Hepatocyte (in vitro differentiated cells): ENCODE measurements around the gene NHERF2. TPM values are rescaled to one million over a fixed set of nuclear protein-coding genes. Genes with fewer than 3 reads are reported as not detected.

Source experiments
- DNase-seq: peaks from one replicate; pipeline ENCODE4 v3.0.0-alpha.2; 2016; ENCODE audit warnings: low spot score
- H2AFZ ChIP-seq: fragments of 200-600 bp; sonication (generic); 2 replicates; pipeline ENCODE4 v1.6.0; 2016; ENCODE audit warnings: antibody characterized with exemption, mild to moderate bottlenecking
- H3K27ac ChIP-seq: fragments of 200-600 bp; sonication (generic); 2 replicates; pipeline ENCODE4 v1.5.1; 2016; ENCODE audit warnings: mild to moderate bottlenecking
- H3K27me3 ChIP-seq: fragments of 200-600 bp; sonication (generic); 2 replicates; pipeline ENCODE4 v1.6.1; 2016
- H3K36me3 ChIP-seq: fragments of 200-600 bp; sonication (generic); replicated peaks from 2 replicates; pipeline ENCODE4 v1.5.1; 2016; ENCODE audit warnings: low read depth; ENCODE audit not compliant: insufficient read depth
- H3K4me1 ChIP-seq: fragments of 200-600 bp; sonication (generic); 2 replicates; pipeline ENCODE4 v1.5.1; 2016; ENCODE audit warnings: mild to moderate bottlenecking, moderate library complexity; ENCODE audit not compliant: insufficient read depth
- H3K4me2 ChIP-seq: fragments of 200-600 bp; sonication (generic); 2 replicates; pipeline ENCODE4 v1.6.0; 2016
- H3K4me3 ChIP-seq: fragments of 200-600 bp; sonication (generic); 2 replicates; pipeline ENCODE4 v1.5.1; 2016; ENCODE audit warnings: mild to moderate bottlenecking
- H3K79me2 ChIP-seq: fragments of 200-600 bp; sonication (generic); 2 replicates; pipeline ENCODE4 v1.6.0; 2017; ENCODE audit warnings: mild to moderate bottlenecking
- H3K9me2 ChIP-seq: fragments of 200-600 bp; sonication (generic); replicated peaks from 2 replicates; pipeline ENCODE4 v1.6.0; 2017; ENCODE audit warnings: mild to moderate bottlenecking; ENCODE audit not compliant: insufficient read depth
- H3K9me3 ChIP-seq: fragments of 200-600 bp; sonication (generic); 2 replicates; pipeline ENCODE4 v1.5.1; 2016; ENCODE audit warnings: low read depth, mild to moderate bottlenecking
- H4K20me1 ChIP-seq: fragments of 200-600 bp; sonication (generic); 2 replicates; pipeline ENCODE4 v1.6.0; 2016; ENCODE audit warnings: mild to moderate bottlenecking; ENCODE audit not compliant: insufficient read depth, poor library complexity, severe bottlenecking
- CTCF ChIP-seq: fragments of 200-600 bp; sonication (generic); IDR thresholded peaks from 2 replicates; pipeline ENCODE4 v1.5.1; 2016; ENCODE audit warnings: antibody characterized with exemption, mild to moderate bottlenecking; ENCODE audit not compliant: poor library complexity
- EZH2 ChIP-seq: fragments of 200-600 bp; sonication (generic); IDR thresholded peaks from 2 replicates; pipeline ENCODE4 v1.6.1; 2016; ENCODE audit warnings: antibody characterized with exemption, mild to moderate bottlenecking, borderline replicate concordance
- EZH2phosphoT487 ChIP-seq: fragments of 200-600 bp; sonication (generic); IDR thresholded peaks from one replicate; pipeline ENCODE4 v1.6.1; 2018; ENCODE audit warnings: antibody characterized with exemption, mild to moderate bottlenecking, low read depth, moderate library complexity; ENCODE audit not compliant: unreplicated experiment, severe bottlenecking
- WGBS: methylation state at CpG from one replicate; pipeline ENCODE4 v1.1.6; 2016; ENCODE audit warnings: low lambda C conversion rate; ENCODE audit errors: missing lambda C conversion rate; 5-methylcytosine and 5-hydroxymethylcytosine counted together
- polyA plus RNA-seq: library from polyadenylated mRNA; unstranded; fragments of >200 nt; fragmentation: Nextera tagmentation; extraction: Ambion mirVana; gene quantifications from 2 replicates; pipeline ENCODE4 v1.2.1, GENCODE V29; 2016
- total RNA-seq: library from RNA; depleted of rRNA; stranded (reverse); fragments of >200 nt; gene quantifications from 2 replicates; pipeline ENCODE4 v1.2.3, GENCODE V29; 2014

NHERF2 gene
- total and polyA plus RNA-seq, 2 experiments from 2014 or later: 29.6 to 43.8 TPM

- no peaks in the 10 kb centered on the region for H3K4me1 ChIP-seq
- DNase-seq: no peak
- H3K4me2 ChIP-seq: no peak overlapping the region
- H3K36me3 ChIP-seq: no peaks in the 10 kb centered on the region
- no peak overlapping the region for H2AFZ ChIP-seq
- 97% methylated on average over 27 of the region's 28 CpGs for WGBS
- H3K27ac ChIP-seq: no peak overlapping the region
- no peak for TF ChIP-seq EZH2phosphoT487
- no peak for TF ChIP-seq CTCF
- no peak for TF ChIP-seq EZH2
- no peaks in the 10 kb centered on the region for H3K79me2 ChIP-seq
- H4K20me1 ChIP-seq: no peaks in the 10 kb centered on the region
- no peaks in the 10 kb centered on the region for H3K9me2 ChIP-seq
- no peaks in the 10 kb centered on the region for H3K9me3 ChIP-seq
- no peaks in the 10 kb centered on the region for H3K27me3 ChIP-seq
- H3K4me3 ChIP-seq: no peak overlapping the region
Observed at GRCh38 chr16:2062801-2063200, 36.1 kb downstream of the NHERF2 start.

GRCh38 chr16:2063861-2064260, 37.2 kb downstream of the NHERF2 start:
- 98% methylated on average over 24 of the region's 25 CpGs for WGBS
- no peaks in the 10 kb centered on the region for H3K9me3 ChIP-seq
- H3K36me3 ChIP-seq: no peaks in the 10 kb centered on the region
- no peak for DNase-seq
- H3K79me2 ChIP-seq: no peaks in the 10 kb centered on the region
- no peak overlapping the region for H2AFZ ChIP-seq
- no peaks in the 10 kb centered on the region for H3K27me3 ChIP-seq
- no peaks in the 10 kb centered on the region for H4K20me1 ChIP-seq
- no peaks in the 10 kb centered on the region for H3K4me1 ChIP-seq
- no peak overlapping the region for H3K27ac ChIP-seq
- no peak overlapping the region for H3K4me3 ChIP-seq
- no peak for TF ChIP-seq EZH2phosphoT487
- TF ChIP-seq EZH2: no peak
- TF ChIP-seq CTCF: no peak
- H3K4me2 ChIP-seq: no peak overlapping the region
- no peaks in the 10 kb centered on the region for H3K9me2 ChIP-seq

DNA sequence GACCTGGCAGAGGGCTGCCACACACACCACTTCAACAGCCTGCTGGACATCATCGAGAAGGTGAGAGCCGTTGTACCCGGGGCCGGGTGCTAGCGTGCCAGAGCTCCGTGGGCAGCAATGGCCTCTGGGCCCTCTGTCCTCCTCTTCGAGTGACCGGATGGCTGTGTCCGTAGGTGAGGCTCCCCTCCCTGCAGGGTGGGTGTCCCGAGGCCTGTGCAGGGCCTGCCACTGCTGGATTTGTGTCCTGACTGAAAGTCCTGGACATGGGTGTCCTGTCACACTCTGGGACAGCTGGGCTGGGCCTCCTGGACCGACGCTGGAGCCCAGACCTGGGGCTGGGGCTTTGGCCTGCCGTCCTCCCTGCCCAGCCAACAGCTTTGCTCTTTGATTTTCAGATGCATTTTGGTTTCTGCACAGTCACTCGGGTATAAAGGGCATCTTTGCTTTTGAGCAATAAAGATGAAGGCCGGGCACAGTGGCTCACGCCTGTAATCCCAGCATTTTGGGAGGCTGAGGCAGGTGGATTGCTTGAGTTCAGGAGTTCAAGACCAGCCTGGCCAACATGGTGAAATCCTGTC, 37.8 kb downstream of the NHERF2 start:
- no peak overlapping the region for H3K27ac ChIP-seq
- no peak overlapping the region for H3K4me3 ChIP-seq
- no peaks in the 10 kb centered on the region for H3K79me2 ChIP-seq
- no peaks in the 10 kb centered on the region for H3K9me3 ChIP-seq
- 98% methylated on average over 16 of the region's 16 CpGs for WGBS
- no peaks in the 10 kb centered on the region for H4K20me1 ChIP-seq
- DNase-seq: no peak
- H2AFZ ChIP-seq: no peak overlapping the region
- no peaks in the 10 kb centered on the region for H3K9me2 ChIP-seq
- H3K27me3 ChIP-seq: no peaks in the 10 kb centered on the region
- H3K36me3 ChIP-seq: no peaks in the 10 kb centered on the region
- TF ChIP-seq EZH2 (no peak), CTCF (no peak), EZH2phosphoT487 (no peak)
- no peaks in the 10 kb centered on the region for H3K4me1 ChIP-seq
- no peak overlapping the region for H3K4me2 ChIP-seq

DNA sequence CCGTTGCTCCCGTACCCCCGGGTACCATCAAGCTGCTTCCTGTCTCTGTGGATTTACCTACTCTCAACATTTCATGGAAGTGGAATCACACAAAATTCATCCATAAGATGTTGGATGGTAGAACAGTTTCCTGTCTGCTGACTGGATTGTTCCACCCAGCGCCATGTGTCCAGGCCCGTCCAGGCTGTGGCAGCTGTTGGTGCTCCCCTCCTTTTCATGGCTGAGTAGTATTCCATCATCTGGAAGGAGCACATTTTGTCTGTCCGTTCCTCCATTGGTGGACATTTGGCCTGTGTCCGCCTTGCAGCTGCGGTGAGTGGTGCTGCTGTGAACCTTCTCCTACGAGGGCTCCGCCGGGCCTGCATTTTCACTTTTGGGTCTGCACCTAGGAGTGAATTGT, 39.4 kb downstream of the NHERF2 start:
- no peak for TF ChIP-seq EZH2phosphoT487
- no peak for TF ChIP-seq EZH2
- TF ChIP-seq CTCF: no peak
- Histone ChIP-seq H3K27me3 (no peaks in the 10 kb centered on the region), H2AFZ (no peak overlapping the region), H4K20me1 (no peaks in the 10 kb centered on the region), H3K9me2 (no peaks in the 10 kb centered on the region), H3K79me2 (no peaks in the 10 kb centered on the region), H3K4me2 (no peak overlapping the region), H3K4me1 (no peaks in the 10 kb centered on the region), H3K9me3 (no peaks in the 10 kb centered on the region), H3K27ac (no peak overlapping the region), H3K36me3 (no peaks in the 10 kb centered on the region), H3K4me3 (no peak overlapping the region)
- no peak for DNase-seq
- WGBS: 99% methylated on average over 11 of the region's 11 CpGs
